ENCODE data around the gene MORC2.

The MORC2 gene

GRCh38 chr22:30940685-30941362, 27.8 kb downstream of the MORC2 start:
- H3K4me1 Mint-ChIP-seq: no peaks in the 10 kb centered on the region
- H3K27me3 Mint-ChIP-seq: no peaks in the 10 kb centered on the region
- no peak for ATAC-seq
- H3K36me3 Mint-ChIP-seq: peaks cover 77% of the 10 kb centered on the region
- H3K9me3 Mint-ChIP-seq: no peaks in the 10 kb centered on the region
- H3K27ac Mint-ChIP-seq: no peak overlapping the region
- no peak overlapping the region for H3K4me3 Mint-ChIP-seq

- Mint-ChIP-seq H3K36me3 (peaks cover 71% of the 10 kb centered on the region), H3K4me3 (no peak overlapping the region), H3K4me1 (no peaks in the 10 kb centered on the region), H3K27me3 (no peaks in the 10 kb centered on the region), H3K27ac (no peak overlapping the region), H3K9me3 (no peaks in the 10 kb centered on the region)
- no peak for ATAC-seq
These were observed 34.5 kb downstream of the MORC2 start for GRCh38 chr22:30934053-30934452.

- no peaks in the 10 kb centered on the region for H3K4me1 Mint-ChIP-seq
- H3K27ac Mint-ChIP-seq: no peak overlapping the region
- H3K36me3 Mint-ChIP-seq: peaks cover 70% of the 10 kb centered on the region
- no peaks in the 10 kb centered on the region for H3K9me3 Mint-ChIP-seq
- H3K4me3 Mint-ChIP-seq: no peak overlapping the region
- no peak for ATAC-seq
- no peaks in the 10 kb centered on the region for H3K27me3 Mint-ChIP-seq
These were observed 35.1 kb downstream of the MORC2 start for GRCh38 chr22:30933457-30933856.

GRCh38 chr22:30932661-30933060, 35.9 kb downstream of the MORC2 start:
- no peaks in the 10 kb centered on the region for H3K27me3 Mint-ChIP-seq
- peaks cover 71% of the 10 kb centered on the region for H3K36me3 Mint-ChIP-seq
- no peaks in the 10 kb centered on the region for H3K4me1 Mint-ChIP-seq
- H3K27ac Mint-ChIP-seq: no peak overlapping the region
- H3K4me3 Mint-ChIP-seq: no peak overlapping the region
- H3K9me3 Mint-ChIP-seq: no peaks in the 10 kb centered on the region
- ATAC-seq: no peak

GRCh38 chr22:30931541-30932300, 36.9 kb downstream of the MORC2 start:
- H3K4me1 Mint-ChIP-seq: no peaks in the 10 kb centered on the region
- H3K27me3 Mint-ChIP-seq: no peaks in the 10 kb centered on the region
- no peak for ATAC-seq
- peaks cover 80% of the 10 kb centered on the region for H3K36me3 Mint-ChIP-seq
- H3K27ac Mint-ChIP-seq: no peak overlapping the region
- no peaks in the 10 kb centered on the region for H3K9me3 Mint-ChIP-seq
- no peak overlapping the region for H3K4me3 Mint-ChIP-seq

- Mint-ChIP-seq H3K4me1 (no peaks in the 10 kb centered on the region), H3K27ac (no peak overlapping the region), H3K9me3 (no peaks in the 10 kb centered on the region), H3K36me3 (peaks cover 76% of the 10 kb centered on the region), H3K27me3 (no peaks in the 10 kb centered on the region), H3K4me3 (no peak overlapping the region)
- no peak for ATAC-seq
These were observed 38.3 kb downstream of the MORC2 start for GRCh38 chr22:30930228-30930627.

GRCh38 chr22:30928401-30928800, 40.2 kb downstream of the MORC2 start:
- Mint-ChIP-seq H3K4me1 (no peaks in the 10 kb centered on the region), H3K27me3 (no peaks in the 10 kb centered on the region), H3K27ac (no peak overlapping the region), H3K4me3 (no peak overlapping the region), H3K36me3 (peaks cover 65% of the 10 kb centered on the region), H3K9me3 (no peaks in the 10 kb centered on the region)
- ATAC-seq: no peak

- Mint-ChIP-seq H3K4me3 (no peak overlapping the region), H3K27me3 (no peaks in the 10 kb centered on the region), H3K9me3 (no peaks in the 10 kb centered on the region), H3K4me1 (no peaks in the 10 kb centered on the region), H3K36me3 (peaks cover 61% of the 10 kb centered on the region), H3K27ac (no peak overlapping the region)
- peak; percentile 9 for ATAC-seq
These were observed 40.8 kb downstream of the MORC2 start for GRCh38 chr22:30927806-30928205.

- H3K4me1 Mint-ChIP-seq: peaks cover 7% of the 10 kb centered on the region
- H3K4me3 Mint-ChIP-seq: no peak overlapping the region
- no peaks in the 10 kb centered on the region for H3K27me3 Mint-ChIP-seq
- ATAC-seq: no peak
- H3K36me3 Mint-ChIP-seq: peaks cover 50% of the 10 kb centered on the region
- no peaks in the 10 kb centered on the region for H3K9me3 Mint-ChIP-seq
- no peak overlapping the region for H3K27ac Mint-ChIP-seq
These were observed 41.9 kb downstream of the MORC2 start for GRCh38 chr22:30926706-30927105.

GRCh38 chr22:30925667-30926066, 42.9 kb downstream of the MORC2 start:
- Mint-ChIP-seq H3K27me3 (no peaks in the 10 kb centered on the region), H3K27ac (no peak overlapping the region), H3K9me3 (no peaks in the 10 kb centered on the region), H3K36me3 (peaks cover 40% of the 10 kb centered on the region), H3K4me3 (no peak overlapping the region), H3K4me1 (peaks cover 7% of the 10 kb centered on the region)
- no peak for ATAC-seq

GRCh38 chr22:30923168-30923900, 45.2 kb downstream of the MORC2 start:
- Mint-ChIP-seq H3K27ac (peak overlapping the region; percentile 89), H3K4me3 (no peak overlapping the region), H3K36me3 (peaks cover 30% of the 10 kb centered on the region), H3K27me3 (no peaks in the 10 kb centered on the region), H3K4me1 (peaks cover 13% of the 10 kb centered on the region), H3K9me3 (no peaks in the 10 kb centered on the region)
- ATAC-seq: no peak

GRCh38 chr22:30922151-30922611, 46.4 kb downstream of the MORC2 start:
- peak; percentile 83 for ATAC-seq
- H3K4me3 Mint-ChIP-seq: peak overlapping the region; percentile 83
- H3K27ac Mint-ChIP-seq: peak overlapping the region; percentile 89
- H3K4me1 Mint-ChIP-seq: peaks cover 13% of the 10 kb centered on the region
- H3K36me3 Mint-ChIP-seq: peaks cover 19% of the 10 kb centered on the region
- no peaks in the 10 kb centered on the region for H3K9me3 Mint-ChIP-seq
- no peaks in the 10 kb centered on the region for H3K27me3 Mint-ChIP-seq

- no peak for ATAC-seq
- H3K27ac Mint-ChIP-seq: peak overlapping the region; percentile 89
- H3K36me3 Mint-ChIP-seq: peaks cover 17% of the 10 kb centered on the region
- no peaks in the 10 kb centered on the region for H3K27me3 Mint-ChIP-seq
- H3K4me1 Mint-ChIP-seq: peaks cover 13% of the 10 kb centered on the region
- peak overlapping the region; percentile 83 for H3K4me3 Mint-ChIP-seq
- H3K9me3 Mint-ChIP-seq: peaks cover 4% of the 10 kb centered on the region
These were observed 47.5 kb downstream of the MORC2 start for GRCh38 chr22:30921108-30921507.

GRCh38 chr22:30920407-30920806, 48.2 kb downstream of the MORC2 start:
- Mint-ChIP-seq H3K27ac (no peak overlapping the region), H3K36me3 (peaks cover 14% of the 10 kb centered on the region), H3K27me3 (no peaks in the 10 kb centered on the region), H3K9me3 (peaks cover 4% of the 10 kb centered on the region), H3K4me1 (peaks cover 13% of the 10 kb centered on the region), H3K4me3 (peak overlapping the region; percentile 67)
- peak; percentile 76 for ATAC-seq

- Mint-ChIP-seq H3K4me1 (peaks cover 13% of the 10 kb centered on the region), H3K4me3 (no peak overlapping the region), H3K27me3 (no peaks in the 10 kb centered on the region), H3K9me3 (peaks cover 4% of the 10 kb centered on the region), H3K27ac (no peak overlapping the region), H3K36me3 (peaks cover 11% of the 10 kb centered on the region)
- no peak for ATAC-seq
These were observed 48.6 kb downstream of the MORC2 start for GRCh38 chr22:30919973-30920372.

Data from stimulated activated memory B cell treated with anti-CD40 and anti-IgM and Interleukin-4, amounts not matched to agents 10 μg/mL and 1 μg/mL and 100 μg/mL, for 72 hours (primary cell).